ENCODE results near the gene LARGE1.

LARGE1 gene

GRCh38 chr22:33361581-33361980 is 558.7 kb downstream of the LARGE1 start:
- Histone ChIP-seq H3K9me3 (ENCODE audit: control insufficient read depth, insufficient read depth, low read length) (no peaks in the 10 kb centered on the region), H3K36me3 (ENCODE audit: insufficient read depth, low read length) (no peaks in the 10 kb centered on the region), H3K9ac (ENCODE audit: low read depth, low read length) (no peak overlapping the region), H3K4me1 (ENCODE audit: insufficient read depth, low read length) (no peaks in the 10 kb centered on the region)

- Histone ChIP-seq H3K4me1 (ENCODE audit: insufficient read depth, low read length) (no peaks in the 10 kb centered on the region), H3K9me3 (ENCODE audit: control insufficient read depth, insufficient read depth, low read length) (no peaks in the 10 kb centered on the region), H3K9ac (ENCODE audit: low read depth, low read length) (no peak overlapping the region), H3K36me3 (ENCODE audit: insufficient read depth, low read length) (no peaks in the 10 kb centered on the region)
Observed at GRCh38 chr22:33357981-33358399, 562.3 kb downstream of the LARGE1 start.

DNA sequence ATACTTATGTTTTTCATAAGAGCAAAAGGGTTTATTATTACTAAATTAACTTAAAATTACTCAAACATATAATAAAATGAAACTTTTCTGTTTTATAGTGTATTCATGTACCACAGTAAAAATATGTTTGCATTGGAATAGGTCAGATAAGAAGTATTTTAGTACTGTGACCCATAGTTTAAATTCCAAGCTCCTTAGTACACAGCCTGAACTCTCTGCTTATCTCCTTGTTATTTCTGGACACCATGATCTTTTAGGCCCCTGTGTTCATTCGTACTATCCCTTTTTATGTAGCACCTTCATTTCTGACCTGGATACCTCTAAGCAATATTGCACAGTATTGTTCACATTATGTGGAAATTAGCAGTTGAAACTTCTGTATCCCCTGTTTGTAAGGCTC is 565.3 kb downstream of the LARGE1 start:
- Histone ChIP-seq H3K36me3 (ENCODE audit: insufficient read depth, low read length) (no peaks in the 10 kb centered on the region; the same call in 1 of the 2 replicates), H3K9ac (ENCODE audit: low read depth, low read length) (no peak overlapping the region), H3K9me3 (ENCODE audit: control insufficient read depth, insufficient read depth, low read length) (no peaks in the 10 kb centered on the region), H3K4me1 (ENCODE audit: insufficient read depth, low read length) (no peaks in the 10 kb centered on the region)

DNA sequence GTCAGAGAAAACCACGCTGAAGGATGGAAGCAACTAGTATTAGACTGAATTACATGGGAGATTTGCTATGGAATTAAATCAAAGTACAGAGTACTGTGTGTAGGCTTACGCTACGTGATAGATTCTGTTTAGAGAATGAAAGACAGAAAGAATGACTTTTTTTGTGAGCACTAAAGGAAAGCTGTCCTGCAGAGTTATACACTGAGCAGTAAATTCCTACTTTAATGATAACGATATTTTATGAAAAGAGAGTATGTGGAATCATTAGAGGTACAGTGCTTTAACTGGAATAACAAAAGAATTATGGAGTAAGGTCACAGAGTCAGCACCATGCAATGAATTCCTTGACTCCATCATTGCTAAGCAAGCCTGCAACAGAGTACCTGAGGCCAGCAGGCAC is 566.8 kb downstream of the LARGE1 start:
- Histone ChIP-seq H3K9ac (ENCODE audit: low read depth, low read length) (no peak overlapping the region), H3K4me1 (ENCODE audit: insufficient read depth, low read length) (no peaks in the 10 kb centered on the region), H3K9me3 (ENCODE audit: control insufficient read depth, insufficient read depth, low read length) (peaks cover 6% of the 10 kb centered on the region; the same call in 1 of the 2 replicates), H3K36me3 (ENCODE audit: insufficient read depth, low read length) (no peaks in the 10 kb centered on the region; the same call in 1 of the 2 replicates)

GRCh38 chr22:33352768-33353167 is 567.5 kb downstream of the LARGE1 start:
- Histone ChIP-seq H3K9me3 (ENCODE audit: control insufficient read depth, insufficient read depth, low read length) (peaks cover 6% of the 10 kb centered on the region; the same call in 1 of the 2 replicates), H3K9ac (ENCODE audit: low read depth, low read length) (no peak overlapping the region), H3K4me1 (ENCODE audit: insufficient read depth, low read length) (no peaks in the 10 kb centered on the region), H3K36me3 (ENCODE audit: insufficient read depth, low read length) (no peaks in the 10 kb centered on the region; the same call in 1 of the 2 replicates)

- H3K36me3 ChIP-seq (ENCODE audit: insufficient read depth, low read length), result no peaks in the 10 kb centered on the region; the same call in 1 of the 2 replicates
- no peak overlapping the region for H3K9ac ChIP-seq (ENCODE audit: low read depth, low read length)
- peaks cover 6% of the 10 kb centered on the region; the same call in 1 of the 2 replicates for H3K9me3 ChIP-seq (ENCODE audit: control insufficient read depth, insufficient read depth, low read length)
- H3K4me1 ChIP-seq (ENCODE audit: insufficient read depth, low read length), result no peaks in the 10 kb centered on the region
Observed at GRCh38 chr22:33350961-33351360, 569.3 kb downstream of the LARGE1 start.

GRCh38 chr22:33350491-33350890 is 569.8 kb downstream of the LARGE1 start:
- H3K9me3 ChIP-seq (ENCODE audit: control insufficient read depth, insufficient read depth, low read length), result peaks cover 6% of the 10 kb centered on the region; the same call in 1 of the 2 replicates
- no peaks in the 10 kb centered on the region for H3K4me1 ChIP-seq (ENCODE audit: insufficient read depth, low read length)
- H3K9ac ChIP-seq (ENCODE audit: low read depth, low read length), result no peak overlapping the region
- no peaks in the 10 kb centered on the region; the same call in 1 of the 2 replicates for H3K36me3 ChIP-seq (ENCODE audit: insufficient read depth, low read length)

DNA sequence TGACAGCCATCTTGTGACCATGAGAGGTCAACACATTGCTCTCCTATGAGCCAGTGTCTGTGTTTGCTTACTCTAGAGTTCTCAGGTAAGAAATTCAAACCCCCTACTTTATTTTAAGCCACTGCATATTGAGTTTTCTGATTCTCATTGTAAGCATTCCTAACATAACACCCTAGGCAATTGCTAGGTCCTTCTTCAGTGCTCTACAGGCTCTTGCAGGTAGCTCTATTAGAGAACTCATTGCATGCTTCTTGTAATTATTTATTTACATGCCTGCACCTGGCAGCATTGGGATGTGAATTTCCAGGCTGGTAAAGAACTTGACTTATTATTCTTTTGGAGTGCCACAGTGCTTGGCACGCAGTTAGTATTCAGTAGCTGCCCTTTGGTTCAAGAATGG is 573.3 kb downstream of the LARGE1 start:
- H3K9ac ChIP-seq (ENCODE audit: low read depth, low read length), result no peak overlapping the region

DNA sequence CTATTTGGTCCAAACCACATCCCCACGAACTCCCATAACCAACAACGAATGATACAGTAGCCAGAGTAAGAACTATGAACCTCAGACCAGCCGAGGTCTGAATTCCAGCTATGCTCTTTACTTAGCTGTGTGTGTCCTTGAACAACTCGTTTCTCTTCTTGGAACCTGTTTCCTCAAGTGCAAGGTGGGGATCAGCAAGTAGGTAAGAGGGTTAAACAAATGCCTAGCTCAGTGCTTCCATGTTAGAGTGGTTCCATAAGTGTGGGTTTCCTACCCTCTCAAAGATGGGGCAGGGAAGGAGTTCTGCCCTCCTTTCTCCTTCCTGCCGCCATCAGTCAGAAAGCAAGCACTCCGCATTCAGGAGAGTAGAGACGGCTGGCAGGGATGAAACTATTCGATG is 578.7 kb downstream of the LARGE1 start:
- no peaks in the 10 kb centered on the region for H3K4me1 ChIP-seq (ENCODE audit: insufficient read depth, low read length)
- no peaks in the 10 kb centered on the region for H3K9me3 ChIP-seq (ENCODE audit: control insufficient read depth, insufficient read depth, low read length)
- no peaks in the 10 kb centered on the region; the same call in none of the 2 replicates for H3K36me3 ChIP-seq (ENCODE audit: insufficient read depth, low read length)
- H3K9ac ChIP-seq (ENCODE audit: low read depth, low read length), result no peak overlapping the region

More for the DNA sequence above, 573.3 kb downstream of the LARGE1 start:
- Histone ChIP-seq H3K9me3 (ENCODE audit: control insufficient read depth, insufficient read depth, low read length) (peaks cover 6% of the 10 kb centered on the region; the same call in 1 of the 2 replicates), H3K36me3 (ENCODE audit: insufficient read depth, low read length) (no peaks in the 10 kb centered on the region; the same call in 1 of the 2 replicates), H3K4me1 (ENCODE audit: insufficient read depth, low read length) (no peaks in the 10 kb centered on the region)

DNA sequence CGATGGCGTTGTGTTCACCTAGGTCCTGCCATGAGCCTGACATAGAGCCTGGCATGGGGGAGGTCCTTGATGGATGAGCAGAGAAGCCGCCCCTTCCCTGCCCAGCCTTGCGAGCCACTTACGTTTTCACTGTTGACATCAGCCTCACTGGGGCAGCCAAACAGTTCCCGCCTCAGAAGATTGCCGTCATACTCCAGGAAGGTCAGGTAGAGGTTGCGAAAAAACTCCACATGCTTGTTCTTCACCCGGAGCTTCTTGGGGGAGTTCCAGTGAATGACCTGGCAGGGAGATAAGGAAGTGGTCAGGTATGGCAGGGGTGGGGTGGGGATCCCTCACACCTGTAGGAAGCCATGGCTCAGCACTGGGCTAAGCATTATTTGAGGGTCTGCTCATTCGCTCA is 582.8 kb downstream of the LARGE1 start:
- Histone ChIP-seq H3K9me3 (ENCODE audit: control insufficient read depth, insufficient read depth, low read length) (no peaks in the 10 kb centered on the region), H3K9ac (ENCODE audit: low read depth, low read length) (no peak overlapping the region), H3K36me3 (ENCODE audit: insufficient read depth, low read length) (peaks cover 6% of the 10 kb centered on the region), H3K4me1 (ENCODE audit: insufficient read depth, low read length) (no peaks in the 10 kb centered on the region)

- Histone ChIP-seq H3K4me1 (ENCODE audit: insufficient read depth, low read length) (no peaks in the 10 kb centered on the region), H3K9ac (ENCODE audit: low read depth, low read length) (no peak overlapping the region), H3K36me3 (ENCODE audit: insufficient read depth, low read length) (peaks cover 6% of the 10 kb centered on the region), H3K9me3 (ENCODE audit: control insufficient read depth, insufficient read depth, low read length) (no peaks in the 10 kb centered on the region)
Observed at GRCh38 chr22:33335611-33336279, 584.5 kb downstream of the LARGE1 start.

- no peaks in the 10 kb centered on the region for H3K4me1 ChIP-seq (ENCODE audit: insufficient read depth, low read length)
Observed at GRCh38 chr22:33332538-33332937, 587.7 kb downstream of the LARGE1 start.

GRCh38 chr22:33331017-33331416 is 589.3 kb downstream of the LARGE1 start:
- Histone ChIP-seq H3K4me1 (ENCODE audit: insufficient read depth, low read length) (no peaks in the 10 kb centered on the region), H3K9me3 (ENCODE audit: control insufficient read depth, insufficient read depth, low read length) (no peaks in the 10 kb centered on the region), H3K9ac (ENCODE audit: low read depth, low read length) (no peak overlapping the region), H3K36me3 (ENCODE audit: insufficient read depth, low read length) (peaks cover 10% of the 10 kb centered on the region)

More at GRCh38 chr22:33332538-33332937, 587.7 kb downstream of the LARGE1 start:
- Histone ChIP-seq H3K9me3 (ENCODE audit: control insufficient read depth, insufficient read depth, low read length) (no peaks in the 10 kb centered on the region), H3K9ac (ENCODE audit: low read depth, low read length) (no peak overlapping the region), H3K36me3 (ENCODE audit: insufficient read depth, low read length) (peaks cover 10% of the 10 kb centered on the region)

- no peak overlapping the region for H3K9ac ChIP-seq (ENCODE audit: low read depth, low read length)
- no peaks in the 10 kb centered on the region for H3K4me1 ChIP-seq (ENCODE audit: insufficient read depth, low read length)
- H3K36me3 ChIP-seq (ENCODE audit: insufficient read depth, low read length), result peaks cover 5% of the 10 kb centered on the region; the same call in 1 of the 2 replicates
- H3K9me3 ChIP-seq (ENCODE audit: control insufficient read depth, insufficient read depth, low read length), result no peaks in the 10 kb centered on the region
Observed at GRCh38 chr22:33330534-33330933, 589.7 kb downstream of the LARGE1 start.

DNA sequence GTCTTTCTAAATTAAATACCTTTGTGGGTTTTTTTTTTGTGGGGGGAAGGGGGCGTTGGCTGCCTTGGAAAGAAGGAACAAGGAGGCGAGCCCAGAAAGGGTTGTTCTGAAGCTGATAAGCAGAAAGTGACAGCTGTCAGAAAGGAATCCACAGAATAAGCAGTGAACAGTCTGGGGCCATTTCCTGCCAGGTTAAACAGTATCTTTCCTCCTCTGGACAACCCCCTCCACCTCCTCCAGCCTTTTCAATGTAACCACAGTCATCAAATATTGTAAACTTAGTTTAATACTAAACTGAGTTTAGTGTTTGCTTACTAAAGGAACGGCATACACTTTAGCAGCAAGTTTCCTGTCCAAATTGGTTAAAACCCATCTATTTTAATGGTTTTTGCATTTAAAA is 590.9 kb downstream of the LARGE1 start:
- H3K36me3 ChIP-seq (ENCODE audit: insufficient read depth, low read length), result peaks cover 4% of the 10 kb centered on the region; the same call in 1 of the 2 replicates
- no peaks in the 10 kb centered on the region for H3K4me1 ChIP-seq (ENCODE audit: insufficient read depth, low read length)
- H3K9ac ChIP-seq (ENCODE audit: low read depth, low read length), result no peak overlapping the region
- H3K9me3 ChIP-seq (ENCODE audit: control insufficient read depth, insufficient read depth, low read length), result no peaks in the 10 kb centered on the region

Data from ES-I3 (cell line).